BE2C (cell line): Measurements from ENCODE around the gene PHF11.

ENCODE experiments used
- DNase-seq: peaks from one replicate; pipeline ENCODE4 v3.0.0-alpha.2; 2020
- H3K27me3 ChIP-seq: fragments of 250-450 bp; sonication (Bioruptor Pico); 2 replicates; pipeline ENCODE4 v1.5.1; 2020; ENCODE audit warnings: mild to moderate bottlenecking
- H3K36me3 ChIP-seq: fragments of 250-450 bp; sonication (Bioruptor Pico); 2 replicates; pipeline ENCODE4 v1.5.1; 2020; ENCODE audit warnings: mild to moderate bottlenecking
- H3K4me1 ChIP-seq: fragments of 250-450 bp; sonication (Bioruptor Pico); 2 replicates; pipeline ENCODE4 v1.5.1; 2020
- H3K4me3 ChIP-seq: 2 replicates; pipeline ENCODE4 v1.5.1; 2011; ENCODE audit warnings: low read depth, low read length
- H3K9me3 ChIP-seq: fragments of 250-450 bp; sonication (Bioruptor Pico); 2 replicates; pipeline ENCODE4 v1.5.1; 2020
- CTCF ChIP-seq: IDR thresholded peaks from 2 replicates; pipeline ENCODE4 v1.5.1; 2012; ENCODE audit warnings: mild to moderate bottlenecking, low read depth, low read length

PHF11 gene

GRCh38 chr13:49567491-49567890 is 71.7 kb downstream of the PHF11 start:
- no peaks in the 10 kb centered on the region for H3K27me3 ChIP-seq
- no peak for DNase-seq
- H3K4me3 ChIP-seq, result no peak overlapping the region
- H3K9me3 ChIP-seq, result no peaks in the 10 kb centered on the region
- no peaks in the 10 kb centered on the region for H3K4me1 ChIP-seq
- no peak for TF ChIP-seq CTCF
- peaks cover 11% of the 10 kb centered on the region; the same call in 1 of the 2 replicates for H3K36me3 ChIP-seq

GRCh38 chr13:49569993-49570689 is 74.4 kb downstream of the PHF11 start:
- Histone ChIP-seq H3K4me1 (no peaks in the 10 kb centered on the region), H3K27me3 (no peaks in the 10 kb centered on the region), H3K4me3 (no peak overlapping the region), H3K36me3 (peaks cover 11% of the 10 kb centered on the region; the same call in 1 of the 2 replicates), H3K9me3 (no peaks in the 10 kb centered on the region)
- TF ChIP-seq CTCF, result no peak
- DNase-seq, result no peak

GRCh38 chr13:49571299-49572240 is 75.8 kb downstream of the PHF11 start:
- Histone ChIP-seq H3K4me3 (no peak overlapping the region), H3K9me3 (no peaks in the 10 kb centered on the region), H3K4me1 (no peaks in the 10 kb centered on the region), H3K36me3 (peaks cover 8% of the 10 kb centered on the region; the same call in 1 of the 2 replicates), H3K27me3 (no peaks in the 10 kb centered on the region)
- no peak for DNase-seq
- TF ChIP-seq CTCF, result no peak
